D721Med (cell line): ENCODE data around the gene ATP11B.
A peak's percentile ranks its signal among the peaks of the same experiment; 100 is the strongest.

Experiments used
- DNase-seq: peaks from one replicate; pipeline ENCODE4 v3.0.0; 2011; ENCODE audit warnings: low spot score; ENCODE audit not compliant: insufficient read length
- FAIRE-seq: peaks from 2 replicates; lab custom pipeline; 2011; peaks lifted over from hg19 to GRCh38; lab: Jason Lieb, UNC
- CTCF ChIP-seq: IDR thresholded peaks from 2 replicates; pipeline ENCODE4 v1.5.1; 2012; ENCODE audit warnings: mild to moderate bottlenecking, control low read depth; ENCODE audit not compliant: insufficient read depth; ENCODE audit errors: missing control alignments

The ATP11B gene

GRCh38 chr3:182919866-182920357 lies 126.6 kb downstream of the ATP11B start:
- no peak for DNase-seq
- TF ChIP-seq CTCF, result no peak
- no peak for FAIRE-seq

- FAIRE-seq (no peak), DNase-seq (no peak)
- TF ChIP-seq CTCF, result no peak
Measured at GRCh38 chr3:182920515-182921084, 127.3 kb downstream of the ATP11B start.

GRCh38 chr3:182921665-182922355 lies 128.5 kb downstream of the ATP11B start:
- no peak for DNase-seq
- no peak for FAIRE-seq
- TF ChIP-seq CTCF, result no peak

- TF ChIP-seq CTCF, result no peak
- DNase-seq, result no peak
- peak; percentile 48 for FAIRE-seq
Measured at GRCh38 chr3:182925330-182925943, 132.1 kb downstream of the ATP11B start.

GRCh38 chr3:182925944-182926337 lies 132.6 kb downstream of the ATP11B start:
- FAIRE-seq, result no peak
- no peak for TF ChIP-seq CTCF

GRCh38 chr3:182935803-182936202 lies 142.5 kb downstream of the ATP11B start:
- FAIRE-seq (no peak), DNase-seq (no peak)
- TF ChIP-seq CTCF, result no peak

More at GRCh38 chr3:182925944-182926337, 132.6 kb downstream of the ATP11B start:
- DNase-seq, result no peak
